GM12878 (cell line): ENCODE data around the gene ADAMTS4. TPM values are rescaled to one million over a fixed set of nuclear protein-coding genes. Genes with fewer than 3 reads are reported as not detected.

Experiments used
- ATAC-seq: fragments of 200-7000 bp; cut with Tn5 transposase; 3 replicates; pipeline ENCODE4 v1.9.1; 2020; ENCODE audit warnings: mild to moderate bottlenecking, moderate library complexity
- BruUV-seq: library from RNA; stranded (reverse); fragments of 400-500 nt; replicated peaks from 2 replicates; lab custom pipeline; 2021; lab: Mats Ljungman, UMichigan
- CTCF ChIA-PET: fragments of 300-600 bp; sonication (Branson Sonifier 250); formaldehyde crosslinking; extraction: SDS; loops from one replicate; lab custom pipeline; 2021; ENCODE audit warnings: inconsistent platforms; lab: Yijun Ruan, JAX
- POLR2A ChIA-PET: fragments of 350-600 bp; formaldehyde crosslinking; extraction: SDS; loops from one replicate; lab custom pipeline; 2021; ENCODE audit warnings: inconsistent platforms; lab: Charles Lee
- RAD21 ChIA-PET: fragments of 300-600 bp; sonication (Branson Sonifier 250); formaldehyde crosslinking; loops from one replicate; lab custom pipeline; 2023; ENCODE audit warnings: antibody characterized with exemption; ENCODE audit not compliant: unreplicated experiment; lab: Charles Lee
- SMC1A ChIA-PET: fragments of 300-600 bp; sonication (Branson Sonifier 250); formaldehyde crosslinking; loops from one replicate; lab custom pipeline; 2023; ENCODE audit not compliant: unreplicated experiment, uncharacterized antibody; lab: Charles Lee
- DNase-seq: peaks from one replicate; pipeline ENCODE4 v3.0.0-alpha.2; 2011; ENCODE audit warnings: low read depth, low spot score
- FAIRE-seq: peaks from 3 replicates; lab custom pipeline; 2011; peaks lifted over from hg19 to GRCh38; lab: Jason Lieb, UNC
- H2AFZ ChIP-seq: 2 replicates; pipeline ENCODE4 v1.6.0; 2011; ENCODE audit warnings: low read depth, low read length, control low read depth; ENCODE audit not compliant: control insufficient read depth
- H3K27ac ChIP-seq: 2 replicates; pipeline ENCODE4 v1.5.1; 2011; ENCODE audit warnings: control low read depth; ENCODE audit not compliant: control insufficient read depth, insufficient read depth
- H3K27me3 ChIP-seq, 2 experiments: replicated peaks in 1 of 2; 2 replicates each; pipeline versions ENCODE4 v1.6.0 to v1.6.1; 2011; ENCODE audit warnings: low read length in 1 of 2; ENCODE audit not compliant: control insufficient read depth in 2 of 2, insufficient read depth in 2 of 2
- H3K36me3 ChIP-seq, 2 experiments: 2 replicates each; pipeline ENCODE4 v1.5.1; 2011; ENCODE audit warnings: low read length in 1 of 2; ENCODE audit not compliant: control insufficient read depth in 2 of 2, insufficient read depth in 2 of 2
- H3K4me1 ChIP-seq: 2 replicates; pipeline ENCODE4 v1.6.1; 2011; ENCODE audit warnings: mild to moderate bottlenecking, low read length, moderate library complexity, mixed read lengths; ENCODE audit not compliant: control insufficient read depth, insufficient read depth
- H3K4me2 ChIP-seq: 2 replicates; pipeline ENCODE4 v1.6.0; 2011; ENCODE audit warnings: control low read depth; ENCODE audit not compliant: control insufficient read depth, insufficient read depth
- H3K4me3 ChIP-seq: fragments of 200-600 bp; sonication (generic); 2 replicates; pipeline ENCODE4 v1.5.1; 2016
- H3K79me2 ChIP-seq: 2 replicates; pipeline ENCODE4 v1.6.0; 2011; ENCODE audit warnings: low read length; ENCODE audit not compliant: control insufficient read depth, insufficient read depth
- H3K9ac ChIP-seq: 2 replicates; pipeline ENCODE4 v1.8.0; 2011; ENCODE audit warnings: low read length, control low read depth, mixed read lengths; ENCODE audit not compliant: control insufficient read depth, insufficient read depth
- H3K9me3 ChIP-seq: replicated peaks from 3 replicates; pipeline ENCODE4 v1.5.1; 2011; ENCODE audit warnings: mild to moderate bottlenecking, low read length; ENCODE audit not compliant: control insufficient read depth, insufficient read depth
- H4K20me1 ChIP-seq: 2 replicates; pipeline ENCODE4 v1.6.0; 2011; ENCODE audit not compliant: control insufficient read depth, insufficient read depth
- ATF7 ChIP-seq: fragments of 450-650 bp; IDR thresholded peaks from 2 replicates; pipeline ENCODE4 v1.6.1; 2016; ENCODE audit warnings: low read depth, mild to moderate bottlenecking
- BMI1 ChIP-seq: fragments of 450-650 bp; IDR thresholded peaks from 2 replicates; pipeline ENCODE4 v1.6.1; 2016; ENCODE audit warnings: mild to moderate bottlenecking, moderate library complexity, borderline replicate concordance
- BRCA1 ChIP-seq: IDR thresholded peaks from 2 replicates; pipeline ENCODE4 v1.6.1; 2011; ENCODE audit warnings: low read depth, low read length, improper control_type of control experiment
- FOXK2 ChIP-seq: fragments of 450-650 bp; IDR thresholded peaks from 2 replicates; pipeline ENCODE4 v1.6.1; 2017; ENCODE audit warnings: mild to moderate bottlenecking, moderate library complexity
- GATAD2B ChIP-seq: fragments of 450-650 bp; conservative IDR thresholded peaks from 2 replicates; pipeline ENCODE4 v1.6.1; 2017; ENCODE audit warnings: low read depth, mild to moderate bottlenecking, moderate library complexity
- NBN ChIP-seq: fragments of 450-650 bp; IDR thresholded peaks from 2 replicates; pipeline ENCODE4 v1.6.1; 2016
- NRF1 ChIP-seq: conservative IDR thresholded peaks from 2 replicates; pipeline ENCODE4 v1.6.1; 2011; ENCODE audit warnings: mild to moderate bottlenecking, low read depth, low read length, improper control_type of control experiment
- PRDM15 ChIP-seq: fragments of 450-650 bp; formaldehyde crosslinking; IDR thresholded peaks from 2 replicates; pipeline ENCODE4 v1.4.0; 2020; ENCODE audit warnings: mild to moderate bottlenecking, moderate library complexity
- RAD21 ChIP-seq: IDR thresholded peaks from 2 replicates; pipeline ENCODE4 v1.6.1; 2011; ENCODE audit warnings: mild to moderate bottlenecking, low read depth, low read length, moderate library complexity; ENCODE audit not compliant: insufficient read depth
- RUNX3 ChIP-seq: IDR thresholded peaks from 2 replicates; pipeline ENCODE4 v1.6.1; 2012; ENCODE audit warnings: low read length, inconsistent platforms
- STAT1 ChIP-seq: fragments of 450-650 bp; conservative IDR thresholded peaks from 2 replicates; pipeline ENCODE4 v1.6.1; 2014; ENCODE audit warnings: antibody characterized with exemption, mild to moderate bottlenecking
- WGBS: methylation state at CpG from one replicate; pipeline ENCODE4 v1.1.6; 2016; ENCODE audit warnings: low lambda C conversion rate; ENCODE audit not compliant: insufficient replicate concordance, insufficient coverage; ENCODE audit errors: missing lambda C conversion rate; 5-methylcytosine and 5-hydroxymethylcytosine counted together
- in situ Hi-C: fragments of 300-500 bp; cut with MboI; formaldehyde crosslinking; loops from 9 replicates; pipeline ENCODE4 v1.14.3; 2018; ENCODE audit warnings: mixed read lengths
- intact Hi-C: fragments of 100-400 bp; cut with micrococcal nuclease; formaldehyde crosslinking; loops from one replicate; pipeline ENCODE4 v1.14.2; 2022; ENCODE audit not compliant: unreplicated experiment
- polyA plus RNA-seq, 11 experiments: library from polyadenylated mRNA; depleted of rRNA in 4 of 11; unstranded in 6 of 11; stranded (reverse) in 5 of 11; fragments of >200 nt; fragmentation: Nextera tagmentation in 4 of 11; fragmentation: Illumina TruSeq in 1 of 11; extraction: Ambion mirVana in 4 of 11; extraction: Trizol in 1 of 11; gene quantifications; 1 replicate in 1 of 11; 2 replicates in 10 of 11; pipeline versions ENCODE4 v1.2.1 to v1.2.3, GENCODE V29; 2011 to 2016; ENCODE audit warnings: inconsistent platforms in 2 of 11, missing spikeins in 2 of 11, low read depth in 1 of 11
- total RNA-seq, 4 experiments: library from RNA; depleted of rRNA in 3 of 4; stranded (reverse); fragments of >200 nt in 3 of 4; fragmentation: Illumina TruSeq in 1 of 4; extraction: Trizol in 1 of 4; gene quantifications; 2 replicates each; pipeline versions ENCODE4 v1.2.1 to v1.2.3, GENCODE V29; 2013 to 2021
- TF ChIP-seq, protein P1 (sequence below): fragments of 450-650 bp; IDR thresholded peaks from 2 replicates; pipeline ENCODE4 v1.6.1; 2017; ENCODE audit warnings: mild to moderate bottlenecking, moderate library complexity
- TF ChIP-seq, protein P2 (sequence below): IDR thresholded peaks from 2 replicates; pipeline ENCODE4 v1.6.1; 2012; ENCODE audit warnings: low read depth, low read length, improper control_type of control experiment
- TF ChIP-seq, protein P3 (sequence below): IDR thresholded peaks from 2 replicates; pipeline ENCODE4 v1.6.1; 2012; ENCODE audit warnings: low read depth, low read length, improper control_type of control experiment

Gene ADAMTS4
- total and polyA plus RNA-seq, 10 of the 15 experiments (the other 5 are each of a cell fraction or from before 2014, with no cell fraction given), result 0.01 to 0.13 (median 0.05) TPM; not detected in 2

DNA sequence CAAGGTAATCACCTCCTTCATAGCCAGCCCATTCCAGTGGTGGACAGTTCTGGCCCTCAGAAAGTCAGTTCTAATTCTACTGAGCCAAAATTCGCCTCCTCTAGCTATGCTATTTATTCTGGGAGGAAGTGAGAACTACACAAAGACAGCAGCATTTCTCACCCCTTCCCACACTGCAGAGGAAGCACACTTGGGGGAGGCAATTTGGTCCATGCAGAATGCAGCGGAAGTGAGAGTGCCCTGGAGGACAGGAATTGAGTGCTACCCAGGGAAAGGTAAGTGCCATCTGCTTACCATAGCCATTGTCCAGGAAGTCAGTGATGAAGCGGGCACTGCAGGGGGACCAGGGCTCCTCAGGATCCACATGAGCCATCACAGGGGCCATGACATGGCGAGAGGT lies 3.7 kb downstream of the ADAMTS4 start:
- WGBS, result 68% methylated on average over 4 of the region's 4 CpGs
- Histone ChIP-seq H3K4me2 (peak overlapping the region; percentile 74), H4K20me1 (no peaks in the 10 kb centered on the region), H3K36me3 (no peaks in the 10 kb centered on the region), H3K27me3 (no peaks in the 10 kb centered on the region), H3K4me1 (peaks cover 18% of the 10 kb centered on the region), H2AFZ (peak overlapping the region; percentile 19; the same call in 1 of the 2 replicates), H3K9ac (no peak overlapping the region), H3K79me2 (no peaks in the 10 kb centered on the region), H3K27ac (0 out of 2 replicates have a peak overlapping the region, but pooled peaks have one; percentile 4), H3K4me3 (no peak overlapping the region), H3K9me3 (no peaks in the 10 kb centered on the region)
- no peak for DNase-seq
- in situ Hi-C loops, result loop anchor here (10.0 kb wide), 1 partner anchor 550 kb away; the partner anchor contains the start of gene DUSP12
- no peak for FAIRE-seq
- intact Hi-C loops, result no loop called here
- POLR2A ChIA-PET, result interaction anchor here (0.5 to 3.3 kb wide), 4 partner anchors 9 to 41 kb away, joined by 3 to 18 read pairs (median 4); partner anchors contain the start of genes TOMM40L and UFC1
- SMC1A ChIA-PET, result interaction anchor here (0.7 to 5.3 kb wide), 10 partner anchors 9 to 189 kb away, joined by 3 to 55 read pairs (median 6); partner anchors contain the start of genes NDUFS2, PPOX and TOMM40L
- ATAC-seq, result peak; percentile 71
- BruUV-seq, result no TSS peak
- CTCF ChIA-PET, result interaction anchor here (1.0 to 7.0 kb wide), 10 partner anchors 9 to 188 kb away, joined by 3 to 164 read pairs (median 6); partner anchors contain the start of genes APOA2, PPOX and TOMM40L
- RAD21 ChIA-PET, result interaction anchor here (1.1 to 7.2 kb wide), 7 partner anchors 9 to 30 kb away, joined by 3 to 55 read pairs (median 4); partner anchors contain the start of genes APOA2, PPOX and TOMM40L
- TF ChIP-seq, protein P1, sequence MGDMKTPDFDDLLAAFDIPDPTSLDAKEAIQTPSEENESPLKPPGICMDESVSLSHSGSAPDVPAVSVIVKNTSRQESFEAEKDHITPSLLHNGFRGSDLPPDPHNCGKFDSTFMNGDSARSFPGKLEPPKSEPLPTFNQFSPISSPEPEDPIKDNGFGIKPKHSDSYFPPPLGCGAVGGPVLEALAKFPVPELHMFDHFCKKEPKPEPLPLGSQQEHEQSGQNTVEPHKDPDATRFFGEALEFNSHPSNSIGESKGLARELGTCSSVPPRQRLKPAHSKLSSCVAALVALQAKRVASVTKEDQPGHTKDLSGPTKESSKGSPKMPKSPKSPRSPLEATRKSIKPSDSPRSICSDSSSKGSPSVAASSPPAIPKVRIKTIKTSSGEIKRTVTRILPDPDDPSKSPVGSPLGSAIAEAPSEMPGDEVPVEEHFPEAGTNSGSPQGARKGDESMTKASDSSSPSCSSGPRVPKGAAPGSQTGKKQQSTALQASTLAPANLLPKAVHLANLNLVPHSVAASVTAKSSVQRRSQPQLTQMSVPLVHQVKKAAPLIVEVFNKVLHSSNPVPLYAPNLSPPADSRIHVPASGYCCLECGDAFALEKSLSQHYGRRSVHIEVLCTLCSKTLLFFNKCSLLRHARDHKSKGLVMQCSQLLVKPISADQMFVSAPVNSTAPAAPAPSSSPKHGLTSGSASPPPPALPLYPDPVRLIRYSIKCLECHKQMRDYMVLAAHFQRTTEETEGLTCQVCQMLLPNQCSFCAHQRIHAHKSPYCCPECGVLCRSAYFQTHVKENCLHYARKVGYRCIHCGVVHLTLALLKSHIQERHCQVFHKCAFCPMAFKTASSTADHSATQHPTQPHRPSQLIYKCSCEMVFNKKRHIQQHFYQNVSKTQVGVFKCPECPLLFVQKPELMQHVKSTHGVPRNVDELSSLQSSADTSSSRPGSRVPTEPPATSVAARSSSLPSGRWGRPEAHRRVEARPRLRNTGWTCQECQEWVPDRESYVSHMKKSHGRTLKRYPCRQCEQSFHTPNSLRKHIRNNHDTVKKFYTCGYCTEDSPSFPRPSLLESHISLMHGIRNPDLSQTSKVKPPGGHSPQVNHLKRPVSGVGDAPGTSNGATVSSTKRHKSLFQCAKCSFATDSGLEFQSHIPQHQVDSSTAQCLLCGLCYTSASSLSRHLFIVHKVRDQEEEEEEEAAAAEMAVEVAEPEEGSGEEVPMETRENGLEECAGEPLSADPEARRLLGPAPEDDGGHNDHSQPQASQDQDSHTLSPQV, result no peak
- TF ChIP-seq GATAD2B (peak; percentile 59), STAT1 (no peak), BMI1 (no peak), BRCA1 (no peak), NRF1 (no peak), NBN (0 out of 2 replicates have a peak, but pooled peaks have one; percentile 42), ATF7 (peak; percentile 18; the same call in 1 of the 2 replicates), RUNX3 (peak; percentile 27; the same call in 1 of the 2 replicates), PRDM15 (no peak), RAD21 (no peak), FOXK2 (no peak)
- TF ChIP-seq, protein P2, sequence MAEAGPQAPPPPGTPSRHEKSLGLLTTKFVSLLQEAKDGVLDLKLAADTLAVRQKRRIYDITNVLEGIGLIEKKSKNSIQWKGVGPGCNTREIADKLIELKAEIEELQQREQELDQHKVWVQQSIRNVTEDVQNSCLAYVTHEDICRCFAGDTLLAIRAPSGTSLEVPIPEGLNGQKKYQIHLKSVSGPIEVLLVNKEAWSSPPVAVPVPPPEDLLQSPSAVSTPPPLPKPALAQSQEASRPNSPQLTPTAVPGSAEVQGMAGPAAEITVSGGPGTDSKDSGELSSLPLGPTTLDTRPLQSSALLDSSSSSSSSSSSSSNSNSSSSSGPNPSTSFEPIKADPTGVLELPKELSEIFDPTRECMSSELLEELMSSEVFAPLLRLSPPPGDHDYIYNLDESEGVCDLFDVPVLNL, result no peak
- TF ChIP-seq, protein P3, sequence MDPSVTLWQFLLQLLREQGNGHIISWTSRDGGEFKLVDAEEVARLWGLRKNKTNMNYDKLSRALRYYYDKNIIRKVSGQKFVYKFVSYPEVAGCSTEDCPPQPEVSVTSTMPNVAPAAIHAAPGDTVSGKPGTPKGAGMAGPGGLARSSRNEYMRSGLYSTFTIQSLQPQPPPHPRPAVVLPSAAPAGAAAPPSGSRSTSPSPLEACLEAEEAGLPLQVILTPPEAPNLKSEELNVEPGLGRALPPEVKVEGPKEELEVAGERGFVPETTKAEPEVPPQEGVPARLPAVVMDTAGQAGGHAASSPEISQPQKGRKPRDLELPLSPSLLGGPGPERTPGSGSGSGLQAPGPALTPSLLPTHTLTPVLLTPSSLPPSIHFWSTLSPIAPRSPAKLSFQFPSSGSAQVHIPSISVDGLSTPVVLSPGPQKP, result no peak
